ENCODE results near the gene ABCC10. TPM values are rescaled to one million over a fixed set of nuclear protein-coding genes. Genes with fewer than 3 reads are reported as not detected.
A peak's percentile ranks its signal among the peaks of the same experiment; 100 is the strongest.

Gene ABCC10
- total and polyA plus RNA-seq, 2 donors from 2014 or later = 12.0 to 30.2 TPM

- H3K9ac ChIP-seq (ENCODE audit: low read length in 3 of 3) = no peak overlapping the region
- H3K27me3 ChIP-seq (ENCODE audit: control insufficient read depth, insufficient read depth, low read length) = peaks cover 3% of the 10 kb centered on the region
- H3K36me3 ChIP-seq (ENCODE audit: control insufficient read depth in 2 of 3, insufficient read depth in 3 of 3, low read length in 3 of 3) = peaks cover 0 to 11% (median 0%) of the 10 kb centered on the region in 3 donors
- H3K4me3 ChIP-seq (ENCODE audit: low read length in 3 of 3) = peak overlapping the region in 1 of 3 donors; percentile 51
- intact Hi-C loops (cut with DNase I) = loop anchor here (10.0 kb wide), 1 partner anchor 51 kb away; no protein-coding TSS in a partner anchor
- DNase-seq (no peak), FAIRE-seq (no peak)
- H3K9me3 ChIP-seq (ENCODE audit: control insufficient read depth in 2 of 3, insufficient read depth in 1 of 3, low read length in 3 of 3) = no peaks in the 10 kb centered on the region
- H3K4me1 ChIP-seq (ENCODE audit: control insufficient read depth in 2 of 3, insufficient read depth in 2 of 3, low read depth in 1 of 3, low read length in 3 of 3) = peaks cover 0 to 6% (median 0%) of the 10 kb centered on the region in 3 donors
- peak; percentile 97 for TF ChIP-seq CTCF (IDR thresholded peaks at IDR 0.05; ENCODE audit: borderline replicate concordance, extremely low read depth, insufficient read depth)
- no peak overlapping the region for H3K27ac ChIP-seq (ENCODE audit: low read depth in 2 of 2, low read length in 2 of 2)
Observed at GRCh38 chr6:43454290-43454695, 27.0 kb downstream of the ABCC10 start.

GRCh38 chr6:43454696-43455530, 27.6 kb downstream of the ABCC10 start:
- peaks cover 0 to 5% (median 0%) of the 10 kb centered on the region in 3 donors for H3K36me3 ChIP-seq (ENCODE audit: control insufficient read depth in 2 of 3, insufficient read depth in 3 of 3, low read length in 3 of 3)
- peak overlapping the region in 1 of 3 donors; percentile 51 for H3K4me3 ChIP-seq (ENCODE audit: low read length in 3 of 3)
- H3K27me3 ChIP-seq (ENCODE audit: control insufficient read depth, insufficient read depth, low read length) = peaks cover 3% of the 10 kb centered on the region
- intact Hi-C loops (cut with DNase I) = loop anchor here (10.0 kb wide), 1 partner anchor 50 kb away; no protein-coding TSS in a partner anchor
- H3K9ac ChIP-seq (ENCODE audit: low read length in 3 of 3) = no peak overlapping the region
- FAIRE-seq = no peak
- DNase-seq = peak; percentile 81 to 95 (median 89)
- no peak overlapping the region for H3K27ac ChIP-seq (ENCODE audit: low read depth in 2 of 2, low read length in 2 of 2)
- no peaks in the 10 kb centered on the region for H3K9me3 ChIP-seq (ENCODE audit: control insufficient read depth in 2 of 3, insufficient read depth in 1 of 3, low read length in 3 of 3)
- peaks cover 0 to 6% (median 0%) of the 10 kb centered on the region in 3 donors for H3K4me1 ChIP-seq (ENCODE audit: control insufficient read depth in 2 of 3, insufficient read depth in 2 of 3, low read depth in 1 of 3, low read length in 3 of 3)
- no peak for TF ChIP-seq CTCF (IDR thresholded peaks at IDR 0.05; ENCODE audit: borderline replicate concordance, extremely low read depth, insufficient read depth)

GRCh38 chr6:43455531-43456428, 28.4 kb downstream of the ABCC10 start, which contains the start of gene DLK2:
Gene DLK2 (minus strand): TSS chr6:43455548. CDS start chr6:43454825, 723 bp downstream.
- Histone ChIP-seq H3K9ac (ENCODE audit: low read length in 3 of 3) (no peak within 1 kb of the TSS), H3K4me3 (ENCODE audit: low read length in 3 of 3) (peak within 1 kb of the TSS in 2 of 3 donors; percentile 26 to 51), H3K27ac (ENCODE audit: low read depth in 2 of 2, low read length in 2 of 2) (no peak within 1 kb of the TSS), H3K36me3 (ENCODE audit: control insufficient read depth in 2 of 3, insufficient read depth in 3 of 3, low read length in 3 of 3) (peaks cover 0 to 4% (median 0%) of the 10 kb centered on the region in 3 donors), H3K27me3 (ENCODE audit: control insufficient read depth, insufficient read depth, low read length) (peaks cover 3% of the 10 kb centered on the region), H3K4me1 (ENCODE audit: control insufficient read depth in 2 of 3, insufficient read depth in 2 of 3, low read depth in 1 of 3, low read length in 3 of 3) (peaks cover 0 to 6% (median 0%) of the 10 kb centered on the region in 3 donors), H3K9me3 (ENCODE audit: control insufficient read depth in 2 of 3, insufficient read depth in 1 of 3, low read length in 3 of 3) (no peaks in the 10 kb centered on the region)
- FAIRE-seq (no peak), DNase-seq (peak in 3 of 5 donors; percentile 16 to 72 (median 59))
- intact Hi-C loops (cut with DNase I) = loop anchor here (10.0 kb wide), 1 partner anchor 49 kb away; no protein-coding TSS in a partner anchor
- TF ChIP-seq CTCF (IDR thresholded peaks at IDR 0.05; ENCODE audit: borderline replicate concordance, extremely low read depth, insufficient read depth) = no peak

Data from kidney (tissue), 14 donors.